Measurements from ENCODE around the gene CST3. TPM values are rescaled to one million over a fixed set of nuclear protein-coding genes. Genes with fewer than 3 reads are reported as not detected.
"Not testable (repeated sequence)": the region's sequence is repeated elsewhere in the genome, so short reads cannot be mapped to it uniquely, and the experiment has no call there.

Gene CST3
- total and polyA plus RNA-seq, 7 donors = 344 to 1,250 (median 693) TPM

GRCh38 chr20:23626040-23626620 is 11.6 kb downstream of the CST3 start:
- WGBS, 2 donors = 60 to 72% methylated on average over 4 of the region's 4 CpGs
- Histone ChIP-seq H3K27me3 (no peaks in the 10 kb centered on the region), H3K27ac (peak overlapping the region in 3 of 4 donors; percentile 0 to 91 (median 25)), H3K4me1 (peaks cover 0 to 59% (median 39%) of the 10 kb centered on the region in 4 donors), H3K4me3 (no peak overlapping the region), H3K9me3 (no peaks in the 10 kb centered on the region), H3K36me3 (no peaks in the 10 kb centered on the region)
- DNase-seq = no peak
- intact Hi-C loops (cut with DNase I) = no loop called here
- TF ChIP-seq POLR2AphosphoS5 (IDR thresholded peaks at IDR 0.05) (peak in 1 of 4 donors; percentile 7), POLR2A (IDR thresholded peaks at IDR 0.05) (no peak)

GRCh38 chr20:23625236-23625964 is 12.4 kb downstream of the CST3 start:
- intact Hi-C loops (cut with DNase I) = no loop called here
- no peak for DNase-seq
- TF ChIP-seq POLR2AphosphoS5 (IDR thresholded peaks at IDR 0.05) (no peak), POLR2A (IDR thresholded peaks at IDR 0.05) (no peak), CTCF (IDR thresholded peaks at IDR 0.05) (no peak), EP300 (IDR thresholded peaks at IDR 0.05) (no peak)
- WGBS, 2 donors = 60 to 82% methylated on average over 9 of the region's 9 CpGs
- H3K27me3 ChIP-seq = no peaks in the 10 kb centered on the region
- H3K9me3 ChIP-seq = no peaks in the 10 kb centered on the region
- peak overlapping the region; percentile 0 to 91 (median 47) for H3K27ac ChIP-seq
- peaks cover 0 to 59% (median 39%) of the 10 kb centered on the region in 4 donors for H3K4me1 ChIP-seq
- no peaks in the 10 kb centered on the region for H3K36me3 ChIP-seq
- no peak overlapping the region for H3K4me3 ChIP-seq

GRCh38 chr20:23624324-23624691 is 13.4 kb downstream of the CST3 start:
- intact Hi-C loops (cut with DNase I) = no loop called here

GRCh38 chr20:23623666-23624323 is 14.0 kb downstream of the CST3 start:
- 53 to 74% methylated on average over 4 of the region's 4 CpGs for WGBS, 2 donors
- peak overlapping the region; percentile 76 to 91 (median 88) for H3K27ac ChIP-seq
- H3K27me3 ChIP-seq = no peaks in the 10 kb centered on the region
- no peaks in the 10 kb centered on the region for H3K9me3 ChIP-seq
- H3K36me3 ChIP-seq = no peaks in the 10 kb centered on the region
- intact Hi-C loops (cut with DNase I) = no loop called here
- TF ChIP-seq CTCF (IDR thresholded peaks at IDR 0.05) (no peak), POLR2A (IDR thresholded peaks at IDR 0.05) (no peak), POLR2AphosphoS5 (IDR thresholded peaks at IDR 0.05) (no peak), EP300 (IDR thresholded peaks at IDR 0.05) (no peak)
- no peak overlapping the region for H3K4me3 ChIP-seq
- DNase-seq = no peak
- peaks cover 0 to 51% (median 35%) of the 10 kb centered on the region in 4 donors for H3K4me1 ChIP-seq

More at GRCh38 chr20:23624324-23624691, 13.4 kb downstream of the CST3 start:
- 77 to 79% methylated on average over 2 of the region's 2 CpGs for whole genome bisulfite sequencing, 2 donors
- peak overlapping the region; percentile 76 to 91 (median 88) for H3K27ac ChIP-seq
- no peaks in the 10 kb centered on the region for H3K36me3 ChIP-seq
- H3K4me3 ChIP-seq = no peak overlapping the region
- DNase-seq = no peak
- TF ChIP-seq POLR2AphosphoS5 (IDR thresholded peaks at IDR 0.05) (peak; percentile 61 to 98 (median 92)), POLR2A (IDR thresholded peaks at IDR 0.05) (no peak), EP300 (IDR thresholded peaks at IDR 0.05) (peak in 3 of 4 donors; percentile 77 to 94 (median 90))
- peaks cover 0 to 56% (median 36%) of the 10 kb centered on the region in 4 donors for H3K4me1 ChIP-seq
- no peaks in the 10 kb centered on the region for H3K9me3 ChIP-seq
- H3K27me3 ChIP-seq = no peaks in the 10 kb centered on the region

- peak overlapping the region; percentile 1 to 39 (median 24) for H3K4me3 ChIP-seq
- WGBS, 2 donors = 4 to 23% methylated on average over 4 of the region's 4 CpGs
- H3K9me3 ChIP-seq = no peaks in the 10 kb centered on the region
- intact Hi-C loops (cut with DNase I) = no loop called here
- H3K27ac ChIP-seq = peak overlapping the region; percentile 76 to 91 (median 88)
- no peaks in the 10 kb centered on the region for H3K27me3 ChIP-seq
- DNase-seq = peak; percentile 90
- H3K4me1 ChIP-seq = peaks cover 0 to 46% (median 33%) of the 10 kb centered on the region in 4 donors
- H3K36me3 ChIP-seq = no peaks in the 10 kb centered on the region
- TF ChIP-seq EP300 (IDR thresholded peaks at IDR 0.05) (peak; percentile 93 to 99 (median 98)), CTCF (IDR thresholded peaks at IDR 0.05) (no peak), POLR2A (IDR thresholded peaks at IDR 0.05) (peak in 1 of 2 donors; percentile 24), POLR2AphosphoS5 (IDR thresholded peaks at IDR 0.05) (peak; percentile 95 to 98 (median 96))
These were observed 14.9 kb downstream of the CST3 start for GRCh38 chr20:23622839-23623343.

GRCh38 chr20:23622401-23622800 is 15.4 kb downstream of the CST3 start:
- WGBS, 2 donors = 36 to 76% methylated on average over 3 of the region's 3 CpGs
- H3K9me3 ChIP-seq; intact Hi-C loops (cut with DNase I); DNase-seq; H3K27me3 ChIP-seq; H3K36me3 ChIP-seq: not testable (repeated sequence)
- Histone ChIP-seq H3K27ac (peak overlapping the region; percentile 76 to 91 (median 88)), H3K4me1 (peaks cover 0 to 46% (median 33%) of the 10 kb centered on the region in 4 donors), H3K4me3 (peak overlapping the region in 3 of 4 donors; percentile 16 to 39 (median 33))

GRCh38 chr20:23620670-23621386 is 16.9 kb downstream of the CST3 start:
- peaks cover 0 to 38% (median 26%) of the 10 kb centered on the region in 4 donors for H3K4me1 ChIP-seq
- H3K36me3 ChIP-seq; H3K4me3 ChIP-seq; H3K27ac ChIP-seq; intact Hi-C loops (cut with DNase I); H3K9me3 ChIP-seq; H3K27me3 ChIP-seq; DNase-seq: not testable (repeated sequence)
- WGBS, 2 donors = 68 to 82% methylated on average over 11 of the region's 11 CpGs
